ENCODE results near the gene NOC4L. TPM values are rescaled to one million over a fixed set of nuclear protein-coding genes. Genes with fewer than 3 reads are reported as not detected.

Gene NOC4L
- total RNA-seq, 1 experiment from 2014 or later = 62.5 TPM

DNA sequence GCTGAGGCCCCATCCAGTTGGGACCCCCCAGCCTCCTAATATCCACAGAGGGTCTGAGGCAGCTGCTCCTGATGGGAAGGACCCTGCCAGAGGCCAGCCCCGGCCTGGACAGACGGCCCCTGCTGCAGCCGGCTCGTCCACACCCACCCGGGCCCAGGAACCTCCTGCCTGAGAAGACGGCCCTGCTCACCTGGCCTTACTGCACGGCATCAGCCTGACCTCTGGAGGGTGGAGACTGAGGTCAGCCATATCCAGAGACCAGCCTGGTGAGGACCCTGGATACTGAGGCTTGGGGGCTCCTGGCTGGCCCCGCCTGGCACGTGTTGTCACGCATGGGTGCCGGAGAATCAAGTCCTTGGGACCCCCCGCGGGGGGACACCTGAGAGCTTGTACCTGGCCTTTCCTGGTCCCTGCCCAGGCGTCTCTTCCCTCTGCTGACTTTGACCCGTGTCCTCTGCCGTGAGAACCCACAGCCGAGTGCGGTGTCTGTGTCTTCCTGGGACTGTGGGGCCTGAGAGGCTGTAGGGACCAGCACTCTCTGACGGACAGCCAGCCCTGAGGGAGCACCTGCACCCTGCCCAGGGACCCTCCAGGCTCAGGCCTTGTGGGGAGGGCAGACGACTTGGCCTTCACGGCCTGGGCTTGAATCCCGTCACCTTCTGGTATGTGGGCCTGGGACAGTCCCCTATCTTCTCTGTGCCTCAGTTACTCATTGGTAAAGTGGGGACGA is 57.3 kb downstream of the NOC4L start:
- peaks cover 81% of the 10 kb centered on the region for H3K27me3 Mint-ChIP-seq (ENCODE audit: unreplicated experiment)
- intact Hi-C loops (cut with micrococcal nuclease; ENCODE audit: unreplicated experiment) = no loop called here
- no peak overlapping the region for H3K4me3 Mint-ChIP-seq (ENCODE audit: low read depth, unreplicated experiment)
- TF ChIP-seq, protein P1, sequence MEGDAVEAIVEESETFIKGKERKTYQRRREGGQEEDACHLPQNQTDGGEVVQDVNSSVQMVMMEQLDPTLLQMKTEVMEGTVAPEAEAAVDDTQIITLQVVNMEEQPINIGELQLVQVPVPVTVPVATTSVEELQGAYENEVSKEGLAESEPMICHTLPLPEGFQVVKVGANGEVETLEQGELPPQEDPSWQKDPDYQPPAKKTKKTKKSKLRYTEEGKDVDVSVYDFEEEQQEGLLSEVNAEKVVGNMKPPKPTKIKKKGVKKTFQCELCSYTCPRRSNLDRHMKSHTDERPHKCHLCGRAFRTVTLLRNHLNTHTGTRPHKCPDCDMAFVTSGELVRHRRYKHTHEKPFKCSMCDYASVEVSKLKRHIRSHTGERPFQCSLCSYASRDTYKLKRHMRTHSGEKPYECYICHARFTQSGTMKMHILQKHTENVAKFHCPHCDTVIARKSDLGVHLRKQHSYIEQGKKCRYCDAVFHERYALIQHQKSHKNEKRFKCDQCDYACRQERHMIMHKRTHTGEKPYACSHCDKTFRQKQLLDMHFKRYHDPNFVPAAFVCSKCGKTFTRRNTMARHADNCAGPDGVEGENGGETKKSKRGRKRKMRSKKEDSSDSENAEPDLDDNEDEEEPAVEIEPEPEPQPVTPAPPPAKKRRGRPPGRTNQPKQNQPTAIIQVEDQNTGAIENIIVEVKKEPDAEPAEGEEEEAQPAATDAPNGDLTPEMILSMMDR (IDR thresholded peaks at IDR 0.05; ENCODE audit: unreplicated experiment) = no peak
- CTCF ChIA-PET = no interaction called here
- no TSS peak for BruUV-seq (replicated peaks)
- no peaks in the 10 kb centered on the region for H3K4me1 Mint-ChIP-seq (ENCODE audit: low read depth, unreplicated experiment)
- H3K9me3 Mint-ChIP-seq (ENCODE audit: low read depth, unreplicated experiment) = no peaks in the 10 kb centered on the region
- no peaks in the 10 kb centered on the region for H3K36me3 Mint-ChIP-seq (ENCODE audit: insufficient read depth, unreplicated experiment)
- DNase-seq = no peak
- no peak overlapping the region for H3K27ac Mint-ChIP-seq (ENCODE audit: unreplicated experiment)

Other genes with a start within 250 kb of the NOC4L start
- 48.7 and 48.9 TPM in 2 replicates for gene ULK1, start 249.8 kb upstream of the NOC4L start, total RNA-seq (2022)
- gene PUS1, start 215.2 kb upstream of the NOC4L start, total RNA-seq (2022) = 81.3 and 95.5 TPM in 2 replicates
- 84.4 and 88.7 TPM in 2 replicates for gene EP400, start 194.5 kb upstream of the NOC4L start, total RNA-seq (2022)
- 46.3 and 48.0 TPM in 2 replicates for gene DDX51, start 138 bp upstream of the NOC4L start, total RNA-seq (2022)
- gene GALNT9, start 185.1 kb downstream of the NOC4L start, total RNA-seq (2022) = 0.54 and 1.5 TPM in 2 replicates